ENCODE data around the gene TMEM171. TPM values are rescaled to one million over a fixed set of nuclear protein-coding genes. Genes with fewer than 3 reads are reported as not detected.

Gene TMEM171
- total and polyA plus RNA-seq, 4 donors = 0.13 TPM; not detected in 3

- intact Hi-C loops (cut with DNase I) = no loop called here
- Histone ChIP-seq H3K27me3 (ENCODE audit: control insufficient read depth in 1 of 2, insufficient read depth in 2 of 2, low read length in 1 of 2) (no peaks in the 10 kb centered on the region), H3K9me3 (ENCODE audit: control insufficient read depth, low read length) (peaks cover 1% of the 10 kb centered on the region), H3K4me1 (ENCODE audit: control insufficient read depth in 1 of 2, insufficient read depth in 2 of 2, low read length in 2 of 2) (no peaks in the 10 kb centered on the region), H3K27ac (ENCODE audit: low read depth in 1 of 2, low read length in 2 of 2) (no peak overlapping the region), H3K36me3 (ENCODE audit: control insufficient read depth in 1 of 2, insufficient read depth in 2 of 2, low read length in 1 of 2) (no peaks in the 10 kb centered on the region), H3K4me3 (ENCODE audit: low read length in 2 of 2) (no peak overlapping the region)
- DNase-seq (no peak), ATAC-seq (ENCODE audit: low FRiP score) (no peak)
These were observed 50.1 kb downstream of the TMEM171 start for GRCh38 chr5:73170522-73170921.

- H3K27ac ChIP-seq (ENCODE audit: low read depth in 1 of 2, low read length in 2 of 2) = no peak overlapping the region
These were observed 51.1 kb downstream of the TMEM171 start for GRCh38 chr5:73171495-73171894.

GRCh38 chr5:73172951-73173350 lies 52.6 kb downstream of the TMEM171 start, which contains the start of gene TMEM174:
Gene TMEM174, plus strand, starts transcription at chr5:73173193. Its CDS starts 51 bp downstream, at chr5:73173244.
- intact Hi-C loops (cut with DNase I) = no loop called here
- Histone ChIP-seq H3K27ac (ENCODE audit: low read depth in 1 of 2, low read length in 2 of 2) (no peak within 1 kb of the TSS), H3K27me3 (ENCODE audit: control insufficient read depth in 1 of 2, insufficient read depth in 2 of 2, low read length in 1 of 2) (no peaks in the 10 kb centered on the region), H3K36me3 (ENCODE audit: control insufficient read depth in 1 of 2, insufficient read depth in 2 of 2, low read length in 1 of 2) (no peaks in the 10 kb centered on the region), H3K9me3 (ENCODE audit: control insufficient read depth, low read length) (no peaks in the 10 kb centered on the region), H3K4me1 (ENCODE audit: control insufficient read depth in 1 of 2, insufficient read depth in 2 of 2, low read length in 2 of 2) (no peaks in the 10 kb centered on the region), H3K4me3 (ENCODE audit: low read length in 2 of 2) (no peak within 1 kb of the TSS)
- ATAC-seq (ENCODE audit: low FRiP score) (no peak), DNase-seq (no peak)
- 93 to 95% methylated on average over 5 of the region's 5 CpGs for WGBS, 2 donors

More at GRCh38 chr5:73171495-73171894, 51.1 kb downstream of the TMEM171 start:
- Histone ChIP-seq H3K4me1 (ENCODE audit: control insufficient read depth in 1 of 2, insufficient read depth in 2 of 2, low read length in 2 of 2) (no peaks in the 10 kb centered on the region), H3K36me3 (ENCODE audit: control insufficient read depth in 1 of 2, insufficient read depth in 2 of 2, low read length in 1 of 2) (no peaks in the 10 kb centered on the region), H3K9me3 (ENCODE audit: control insufficient read depth, low read length) (peaks cover 1% of the 10 kb centered on the region), H3K27me3 (ENCODE audit: control insufficient read depth in 1 of 2, insufficient read depth in 2 of 2, low read length in 1 of 2) (no peaks in the 10 kb centered on the region), H3K4me3 (ENCODE audit: low read length in 2 of 2) (no peak overlapping the region)
- DNase-seq (no peak), ATAC-seq (ENCODE audit: low FRiP score) (no peak)
- intact Hi-C loops (cut with DNase I) = no loop called here

GRCh38 chr5:73174100-73174815 lies 53.9 kb downstream of the TMEM171 start:
- DNase-seq = no peak
- Histone ChIP-seq H3K9me3 (ENCODE audit: control insufficient read depth, low read length) (no peaks in the 10 kb centered on the region), H3K4me1 (ENCODE audit: control insufficient read depth in 1 of 2, insufficient read depth in 2 of 2, low read length in 2 of 2) (no peaks in the 10 kb centered on the region), H3K27me3 (ENCODE audit: control insufficient read depth in 1 of 2, insufficient read depth in 2 of 2, low read length in 1 of 2) (no peaks in the 10 kb centered on the region), H3K27ac (ENCODE audit: low read depth in 1 of 2, low read length in 2 of 2) (no peak overlapping the region), H3K4me3 (ENCODE audit: low read length in 2 of 2) (no peak overlapping the region), H3K36me3 (ENCODE audit: control insufficient read depth in 1 of 2, insufficient read depth in 2 of 2, low read length in 1 of 2) (no peaks in the 10 kb centered on the region)
- intact Hi-C loops (cut with DNase I) = no loop called here
- 60 to 67% methylated on average over 8 of the region's 8 CpGs for WGBS, 2 donors
- ATAC-seq (ENCODE audit: low FRiP score) = no peak

GRCh38 chr5:73176250-73176649 lies 55.9 kb downstream of the TMEM171 start:
- H3K27ac ChIP-seq (ENCODE audit: low read depth in 1 of 2, low read length in 2 of 2) = no peak overlapping the region
- H3K9me3 ChIP-seq (ENCODE audit: control insufficient read depth, low read length) = no peaks in the 10 kb centered on the region
- no peak for DNase-seq
- no peaks in the 10 kb centered on the region for H3K27me3 ChIP-seq (ENCODE audit: control insufficient read depth in 1 of 2, insufficient read depth in 2 of 2, low read length in 1 of 2)
- 84 to 94% methylated on average over 2 of the region's 2 CpGs for WGBS, 2 donors
- ATAC-seq (ENCODE audit: low FRiP score) = no peak
- H3K4me1 ChIP-seq (ENCODE audit: control insufficient read depth in 1 of 2, insufficient read depth in 2 of 2, low read length in 2 of 2) = no peaks in the 10 kb centered on the region
- H3K4me3 ChIP-seq (ENCODE audit: low read length in 2 of 2) = no peak overlapping the region
- H3K36me3 ChIP-seq (ENCODE audit: control insufficient read depth in 1 of 2, insufficient read depth in 2 of 2, low read length in 1 of 2) = no peaks in the 10 kb centered on the region
- intact Hi-C loops (cut with DNase I) = no loop called here

- intact Hi-C loops (cut with DNase I) = no loop called here
- Histone ChIP-seq H3K4me1 (ENCODE audit: control insufficient read depth in 1 of 2, insufficient read depth in 2 of 2, low read length in 2 of 2) (no peaks in the 10 kb centered on the region), H3K9me3 (ENCODE audit: control insufficient read depth, low read length) (no peaks in the 10 kb centered on the region), H3K27me3 (ENCODE audit: control insufficient read depth in 1 of 2, insufficient read depth in 2 of 2, low read length in 1 of 2) (no peaks in the 10 kb centered on the region), H3K4me3 (ENCODE audit: low read length in 2 of 2) (no peak overlapping the region), H3K27ac (ENCODE audit: low read depth in 1 of 2, low read length in 2 of 2) (no peak overlapping the region), H3K36me3 (ENCODE audit: control insufficient read depth in 1 of 2, insufficient read depth in 2 of 2, low read length in 1 of 2) (no peaks in the 10 kb centered on the region)
- DNase-seq (no peak), ATAC-seq (ENCODE audit: low FRiP score) (no peak)
- WGBS, 2 donors = 86 to 92% methylated on average over 5 of the region's 5 CpGs
These were observed 57.9 kb downstream of the TMEM171 start for GRCh38 chr5:73178265-73178664.

- H3K27me3 ChIP-seq (ENCODE audit: control insufficient read depth in 1 of 2, insufficient read depth in 2 of 2, low read length in 1 of 2) = no peaks in the 10 kb centered on the region
These were observed 59.4 kb downstream of the TMEM171 start for GRCh38 chr5:73179730-73180129.

GRCh38 chr5:73180566-73180965 lies 60.2 kb downstream of the TMEM171 start:
- H3K4me3 ChIP-seq (ENCODE audit: low read length in 2 of 2) = no peak overlapping the region
- no peaks in the 10 kb centered on the region for H3K27me3 ChIP-seq (ENCODE audit: control insufficient read depth in 1 of 2, insufficient read depth in 2 of 2, low read length in 1 of 2)
- ATAC-seq (ENCODE audit: low FRiP score) = no peak
- no peak overlapping the region for H3K27ac ChIP-seq (ENCODE audit: low read depth in 1 of 2, low read length in 2 of 2)
- intact Hi-C loops (cut with DNase I) = no loop called here
- no peak for DNase-seq
- no peaks in the 10 kb centered on the region for H3K4me1 ChIP-seq (ENCODE audit: control insufficient read depth in 1 of 2, insufficient read depth in 2 of 2, low read length in 2 of 2)
- no peaks in the 10 kb centered on the region for H3K36me3 ChIP-seq (ENCODE audit: control insufficient read depth in 1 of 2, insufficient read depth in 2 of 2, low read length in 1 of 2)
- H3K9me3 ChIP-seq (ENCODE audit: control insufficient read depth, low read length) = peaks cover 2% of the 10 kb centered on the region

More at GRCh38 chr5:73179730-73180129, 59.4 kb downstream of the TMEM171 start:
- H3K4me1 ChIP-seq (ENCODE audit: control insufficient read depth in 1 of 2, insufficient read depth in 2 of 2, low read length in 2 of 2) = no peaks in the 10 kb centered on the region
- H3K4me3 ChIP-seq (ENCODE audit: low read length in 2 of 2) = no peak overlapping the region
- intact Hi-C loops (cut with DNase I) = no loop called here
- ATAC-seq (ENCODE audit: low FRiP score) = no peak
- peaks cover 2% of the 10 kb centered on the region for H3K9me3 ChIP-seq (ENCODE audit: control insufficient read depth, low read length)
- WGBS, 2 donors = 35 to 39% methylated on average over 3 of the region's 3 CpGs
- DNase-seq = no peak
- no peak overlapping the region for H3K27ac ChIP-seq (ENCODE audit: low read depth in 1 of 2, low read length in 2 of 2)
- H3K36me3 ChIP-seq (ENCODE audit: control insufficient read depth in 1 of 2, insufficient read depth in 2 of 2, low read length in 1 of 2) = no peaks in the 10 kb centered on the region
